ENCODE data around the gene FHDC1.

FHDC1 gene

GRCh38 chr4:153013202-153013977, 77.3 kb downstream of the FHDC1 start:
- DNase-seq = no peak

GRCh38 chr4:153014460-153014859, 78.3 kb downstream of the FHDC1 start:
- DNase-seq = no peak

GRCh38 chr4:153016592-153016991, 80.5 kb downstream of the FHDC1 start:
- DNase-seq = no peak

GRCh38 chr4:153018031-153018430, 81.9 kb downstream of the FHDC1 start:
- DNase-seq = no peak

- DNase-seq = no peak
Observed at GRCh38 chr4:153018684-153019083, 82.6 kb downstream of the FHDC1 start.

GRCh38 chr4:153019906-153020305, 83.8 kb downstream of the FHDC1 start:
- no peak for DNase-seq

GRCh38 chr4:153020457-153020856, 84.3 kb downstream of the FHDC1 start:
- no peak for DNase-seq

GRCh38 chr4:153021276-153021675, 85.2 kb downstream of the FHDC1 start:
- no peak for DNase-seq

- DNase-seq = no peak
Observed at GRCh38 chr4:153022241-153022715, 86.2 kb downstream of the FHDC1 start.

- DNase-seq = no peak
Observed at GRCh38 chr4:153023139-153023538, 87.0 kb downstream of the FHDC1 start.

GRCh38 chr4:153023692-153024394, 87.7 kb downstream of the FHDC1 start:
- DNase-seq = no peak

- no peak for DNase-seq
Observed at GRCh38 chr4:153024466-153024865, 88.3 kb downstream of the FHDC1 start.

- no peak for DNase-seq
Observed at GRCh38 chr4:153025406-153025805, 89.3 kb downstream of the FHDC1 start.

GRCh38 chr4:153026591-153027346, 90.6 kb downstream of the FHDC1 start:
- no peak for DNase-seq

GRCh38 chr4:153027866-153028265, 91.7 kb downstream of the FHDC1 start:
- no peak for DNase-seq

- no peak for DNase-seq
Observed at GRCh38 chr4:153028535-153028934, 92.4 kb downstream of the FHDC1 start.

All from kidney glomerular epithelial cell (primary cell).